Left ventricle myocardium inferior (tissue), 1 donor: ENCODE results near the gene RBFOX1. TPM values are rescaled to one million over a fixed set of nuclear protein-coding genes. Genes with fewer than 3 reads are reported as not detected.

Experiments used
- DNase-seq: peaks from one replicate; pipeline ENCODE4 v3.0.0-alpha.2; 2020
- H3K27ac ChIP-seq: fragments of 200-600 bp; replicated peaks from 2 replicates; pipeline ENCODE4 v1.8.0; 2021
- H3K27me3 ChIP-seq: fragments of 200-600 bp; 2 replicates; pipeline ENCODE4 v1.8.0; 2021; ENCODE audit warnings: low read depth
- H3K36me3 ChIP-seq: fragments of 200-600 bp; 2 replicates; pipeline ENCODE4 v1.8.0; 2021
- H3K4me1 ChIP-seq: fragments of 200-600 bp; 2 replicates; pipeline ENCODE4 v1.8.0; 2021
- H3K4me3 ChIP-seq: fragments of 200-600 bp; 2 replicates; pipeline ENCODE4 v1.8.0; 2021; ENCODE audit warnings: mild to moderate bottlenecking, moderate library complexity
- H3K9me3 ChIP-seq: fragments of 200-600 bp; replicated peaks from 2 replicates; pipeline ENCODE4 v1.8.0; 2021
- intact Hi-C: fragments of 100-400 bp; cut with micrococcal nuclease; formaldehyde crosslinking; loops from one replicate; pipeline ENCODE4 v1.11.0; 2022
- total RNA-seq: library from RNA; stranded (reverse); fragmentation: NEBNext Ultra II Directional; extraction: Animal tissue kit (Norgen Biotek cat#: 25700); gene quantifications from one replicate; pipeline ENCODE4 v1.2.1, GENCODE V29; 2021
- TF ChIP-seq, protein P1 (sequence below): fragments of 200-600 bp; IDR thresholded peaks from 2 replicates; pipeline ENCODE4 v1.8.0; 2021; ENCODE audit warnings: antibody characterized with exemption, mild to moderate bottlenecking, borderline replicate concordance
- donor health status: DM: no; HTN: yes; CAD: no; lungs with severe emphysema.

RBFOX1 gene
- total RNA-seq, 1 donor from 2014 or later: 71.8 TPM

DNA sequence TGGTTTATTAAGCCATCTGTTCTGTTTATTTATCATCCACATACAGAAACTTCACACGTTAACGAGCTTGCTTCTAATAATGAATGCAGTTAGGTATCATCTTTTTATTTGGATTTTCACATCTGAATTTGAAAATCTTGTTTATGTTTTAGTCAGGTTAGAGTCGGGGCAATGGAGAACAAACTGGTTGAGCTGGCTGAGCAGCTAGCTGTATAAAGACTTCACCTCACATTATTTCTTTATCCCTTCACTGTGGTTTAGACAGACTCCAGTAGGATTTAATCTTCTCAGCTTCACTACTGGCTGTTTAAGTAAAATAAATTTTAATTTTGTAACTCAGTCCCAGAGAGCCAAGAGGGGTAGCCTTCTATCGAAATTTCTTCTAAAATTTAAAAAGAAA is 415.9 kb downstream of the RBFOX1 start:
- intact Hi-C loops: no loop called here
- TF ChIP-seq, protein P1, sequence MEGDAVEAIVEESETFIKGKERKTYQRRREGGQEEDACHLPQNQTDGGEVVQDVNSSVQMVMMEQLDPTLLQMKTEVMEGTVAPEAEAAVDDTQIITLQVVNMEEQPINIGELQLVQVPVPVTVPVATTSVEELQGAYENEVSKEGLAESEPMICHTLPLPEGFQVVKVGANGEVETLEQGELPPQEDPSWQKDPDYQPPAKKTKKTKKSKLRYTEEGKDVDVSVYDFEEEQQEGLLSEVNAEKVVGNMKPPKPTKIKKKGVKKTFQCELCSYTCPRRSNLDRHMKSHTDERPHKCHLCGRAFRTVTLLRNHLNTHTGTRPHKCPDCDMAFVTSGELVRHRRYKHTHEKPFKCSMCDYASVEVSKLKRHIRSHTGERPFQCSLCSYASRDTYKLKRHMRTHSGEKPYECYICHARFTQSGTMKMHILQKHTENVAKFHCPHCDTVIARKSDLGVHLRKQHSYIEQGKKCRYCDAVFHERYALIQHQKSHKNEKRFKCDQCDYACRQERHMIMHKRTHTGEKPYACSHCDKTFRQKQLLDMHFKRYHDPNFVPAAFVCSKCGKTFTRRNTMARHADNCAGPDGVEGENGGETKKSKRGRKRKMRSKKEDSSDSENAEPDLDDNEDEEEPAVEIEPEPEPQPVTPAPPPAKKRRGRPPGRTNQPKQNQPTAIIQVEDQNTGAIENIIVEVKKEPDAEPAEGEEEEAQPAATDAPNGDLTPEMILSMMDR: no peak
- peaks cover 35% of the 10 kb centered on the region for H3K27me3 ChIP-seq
- no peak overlapping the region for H3K4me3 ChIP-seq
- no peaks in the 10 kb centered on the region for H3K36me3 ChIP-seq
- no peaks in the 10 kb centered on the region for H3K4me1 ChIP-seq
- DNase-seq: no peak
- H3K9me3 ChIP-seq: no peaks in the 10 kb centered on the region
- no peak overlapping the region for H3K27ac ChIP-seq

DNA sequence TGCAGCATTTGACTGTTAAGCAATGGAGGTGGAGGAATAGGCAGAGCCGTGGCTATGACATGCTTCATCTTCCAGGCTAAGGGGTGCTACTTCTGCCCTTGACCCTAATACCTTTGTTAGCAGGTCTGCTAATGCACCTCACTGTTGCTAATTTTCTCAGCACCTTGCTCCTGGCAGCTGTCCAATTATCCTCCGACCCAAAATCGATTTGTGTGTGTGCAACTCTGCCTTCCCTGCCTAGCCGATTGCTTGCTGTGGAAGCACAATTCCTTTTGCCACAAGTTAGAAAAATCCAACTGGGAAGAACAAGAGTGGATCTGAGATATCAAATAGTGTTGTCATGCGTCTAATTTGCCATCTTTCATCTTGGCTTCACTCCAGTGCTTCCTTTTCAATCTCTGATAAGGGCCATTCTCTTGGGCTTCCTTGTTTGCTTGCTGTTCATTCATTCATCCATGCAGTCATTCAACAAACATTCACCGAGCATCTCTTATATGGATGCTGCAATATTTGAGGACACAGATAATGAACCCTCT is 422.8 kb downstream of the RBFOX1 start:
- TF ChIP-seq, protein P1: no peak
- intact Hi-C loops: no loop called here
- Histone ChIP-seq H3K36me3 (no peaks in the 10 kb centered on the region), H3K27me3 (peaks cover 18% of the 10 kb centered on the region), H3K4me3 (no peak overlapping the region), H3K27ac (no peak overlapping the region), H3K9me3 (no peaks in the 10 kb centered on the region), H3K4me1 (no peaks in the 10 kb centered on the region)
- DNase-seq: no peak
